RCC 7860 (cell line): ENCODE data around the gene NKX3-2.
"Not testable (repeated sequence)": the region's sequence is repeated elsewhere in the genome, so short reads cannot be mapped to it uniquely, and the experiment has no call there.

Experiments used
- DNase-seq: peaks from one replicate; pipeline ENCODE4 v3.0.0-alpha.2; 2015; ENCODE audit warnings: low spot score
- FAIRE-seq: peaks from 2 replicates; lab custom pipeline; 2012; peaks lifted over from hg19 to GRCh38; lab: Jason Lieb, UNC

NKX3-2 gene

GRCh38 chr4:13543839-13544605 is at the start of gene NKX3-2:
TSS of gene NKX3-2 (minus strand) at chr4:13544508. CDS start at chr4:13544414, 94 bp downstream.
- DNase-seq (no peak), FAIRE-seq (no peak)

DNA sequence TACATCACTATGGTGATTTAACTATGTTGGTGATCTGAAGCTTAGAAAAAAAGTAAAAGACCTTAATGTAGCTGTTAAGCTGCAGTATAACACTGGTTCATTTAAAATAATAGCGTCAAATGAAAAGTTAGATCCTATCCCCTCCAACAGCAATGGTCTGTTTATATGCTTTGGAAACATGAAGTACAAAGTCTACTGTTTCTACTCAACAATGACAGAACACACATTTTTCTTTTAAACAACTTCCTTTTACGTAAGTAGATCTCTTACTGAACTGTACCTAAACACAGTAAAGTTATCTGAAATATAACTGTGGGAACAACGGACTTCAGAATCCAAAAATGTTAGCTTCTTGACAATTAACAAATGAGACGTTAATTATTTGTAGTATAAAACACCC is 47.9 kb upstream of the NKX3-2 start:
- FAIRE-seq (no peak), DNase-seq (no peak)

- FAIRE-seq: no peak
- no peak for DNase-seq
Measured at GRCh38 chr4:13590766-13591165, 46.5 kb upstream of the NKX3-2 start.

DNA sequence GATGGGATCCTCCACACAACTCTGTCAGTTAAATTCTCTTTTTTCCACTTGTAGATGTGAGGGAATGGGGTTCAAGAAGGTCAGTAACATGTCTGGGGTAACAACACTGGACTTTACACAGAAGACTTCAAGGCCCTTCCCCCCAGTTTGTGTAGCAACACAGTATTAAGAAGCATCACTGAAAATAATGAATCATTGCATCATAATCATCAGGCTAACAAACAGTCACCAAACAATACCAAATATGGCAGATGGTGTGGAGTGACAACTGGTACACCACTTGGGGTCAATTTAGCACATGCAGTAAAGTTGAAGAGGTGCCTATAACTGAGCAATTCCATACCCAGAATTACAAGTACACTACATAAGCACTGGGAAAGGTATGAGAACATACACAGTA is 44.6 kb upstream of the NKX3-2 start:
- FAIRE-seq: no peak
- no peak for DNase-seq

DNA sequence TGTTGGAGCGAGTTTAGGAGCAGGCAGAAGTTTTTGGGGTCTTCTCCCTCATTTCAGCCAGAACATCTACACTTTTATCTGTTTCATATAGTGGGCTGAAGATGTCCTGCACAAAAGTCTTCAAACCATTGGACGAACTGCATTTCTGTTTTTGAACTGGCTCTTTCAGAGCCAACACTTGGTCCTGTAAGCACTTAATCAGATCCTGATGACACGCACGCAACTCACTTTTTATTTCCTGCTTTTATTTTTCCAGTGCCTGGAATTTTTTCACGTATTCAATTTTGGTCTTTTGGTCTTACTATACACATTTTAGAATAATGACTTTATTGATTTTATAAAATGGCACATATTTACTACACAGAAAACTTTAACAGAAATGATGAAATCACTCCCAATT is 40.2 kb upstream of the NKX3-2 start:
- no peak for DNase-seq
- FAIRE-seq: no peak

- FAIRE-seq (no peak), DNase-seq (no peak)
Measured at GRCh38 chr4:13580036-13580435, 35.7 kb upstream of the NKX3-2 start.

DNA sequence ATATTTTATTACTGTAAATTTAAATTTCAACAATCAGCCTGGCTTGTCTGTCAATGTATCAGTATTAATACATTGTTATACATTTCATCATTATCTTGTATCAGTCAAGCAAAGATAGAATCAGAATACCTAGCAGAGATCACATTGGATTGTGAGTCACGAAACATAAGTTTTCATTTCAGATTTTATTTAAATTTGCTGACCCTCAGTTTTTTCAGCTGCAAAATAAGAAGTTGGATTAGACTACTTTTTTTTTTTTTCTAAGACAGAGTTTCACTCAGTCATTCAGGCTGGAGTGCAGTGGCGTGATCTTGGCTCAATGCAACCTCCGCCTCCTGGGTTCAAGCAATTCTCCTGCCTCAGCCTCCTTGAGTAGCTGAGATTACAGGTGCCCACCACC is 33.4 kb upstream of the NKX3-2 start:
- DNase-seq (no peak), FAIRE-seq (no peak)

DNA sequence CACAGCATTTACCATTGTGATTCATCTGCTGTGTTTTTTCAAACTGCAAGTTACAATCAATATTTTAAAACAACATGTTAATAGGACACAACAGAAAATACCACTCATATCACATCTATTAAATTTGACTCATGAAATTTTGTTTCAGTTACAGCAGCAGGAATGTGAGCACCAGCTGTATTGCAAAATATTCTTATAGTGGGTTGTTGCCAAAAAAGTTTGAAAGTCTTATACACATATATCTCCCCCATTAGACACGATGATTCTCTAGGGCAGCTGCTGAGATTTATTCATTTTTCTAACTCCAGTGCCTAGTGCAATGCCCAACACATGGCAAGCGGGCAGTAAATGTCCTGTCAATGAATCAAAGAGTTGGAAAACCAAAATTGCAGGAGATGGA is 26.6 kb upstream of the NKX3-2 start:
- FAIRE-seq (no peak), DNase-seq (no peak)

DNA sequence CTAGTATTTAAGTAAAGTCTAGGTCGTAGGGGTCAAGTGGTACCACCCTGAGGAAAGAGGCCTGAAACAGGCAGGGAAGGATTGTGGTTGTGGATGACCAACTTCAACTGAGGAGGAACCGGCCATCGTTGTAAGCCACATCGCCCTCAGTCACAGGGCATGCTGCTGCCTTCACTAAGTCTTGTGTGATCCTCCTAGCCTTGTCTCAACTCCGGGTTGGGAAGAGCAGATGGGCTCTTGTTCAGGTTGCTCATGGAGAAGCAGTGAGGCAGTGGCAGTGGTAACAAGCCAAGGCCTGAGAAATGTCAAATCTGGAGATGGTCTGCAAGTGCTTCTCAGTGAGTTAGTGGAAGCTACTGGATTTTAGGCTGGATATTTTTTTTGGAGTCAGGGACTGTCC is 22.8 kb upstream of the NKX3-2 start:
- DNase-seq (no peak), FAIRE-seq (no peak)

DNA sequence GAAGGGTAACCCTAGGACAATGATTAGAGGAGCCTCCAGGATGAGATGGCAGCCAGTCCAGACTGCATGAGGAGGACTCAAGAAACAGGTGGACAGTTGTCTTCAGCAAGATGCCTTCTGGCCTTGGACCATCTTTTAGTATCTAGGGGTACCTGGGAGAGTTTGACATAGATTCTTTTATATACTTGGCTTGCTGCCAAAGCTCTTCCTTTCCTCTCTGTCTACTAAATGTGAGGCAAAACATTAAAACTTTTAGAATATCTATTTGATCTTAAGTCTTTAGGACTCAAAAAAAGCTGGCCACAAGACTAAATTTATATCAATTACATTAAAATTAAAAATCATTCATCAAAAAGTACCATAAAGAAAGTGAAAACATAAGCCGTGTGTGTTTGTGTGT is 18.6 kb upstream of the NKX3-2 start:
- DNase-seq (no peak), FAIRE-seq (no peak)

DNA sequence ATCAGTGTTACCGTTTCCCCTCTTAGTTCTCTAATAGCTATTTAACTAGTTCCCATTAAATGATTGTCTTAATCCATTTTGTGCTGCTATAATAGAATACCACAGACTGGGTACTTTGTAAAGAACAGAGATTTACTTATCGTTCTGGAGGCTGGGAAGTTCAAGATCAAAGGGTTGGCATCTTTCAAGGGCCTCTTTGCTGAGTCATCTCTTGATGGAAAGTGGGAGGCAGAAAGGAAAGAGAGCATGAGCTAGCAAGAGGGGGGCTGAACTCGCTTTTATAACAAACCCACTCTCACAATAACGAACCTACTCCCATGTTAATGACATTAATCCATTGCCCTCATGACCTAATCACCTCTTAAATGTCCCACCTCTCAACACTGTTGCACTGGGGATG is 17.4 kb upstream of the NKX3-2 start:
- no peak for FAIRE-seq

DNA sequence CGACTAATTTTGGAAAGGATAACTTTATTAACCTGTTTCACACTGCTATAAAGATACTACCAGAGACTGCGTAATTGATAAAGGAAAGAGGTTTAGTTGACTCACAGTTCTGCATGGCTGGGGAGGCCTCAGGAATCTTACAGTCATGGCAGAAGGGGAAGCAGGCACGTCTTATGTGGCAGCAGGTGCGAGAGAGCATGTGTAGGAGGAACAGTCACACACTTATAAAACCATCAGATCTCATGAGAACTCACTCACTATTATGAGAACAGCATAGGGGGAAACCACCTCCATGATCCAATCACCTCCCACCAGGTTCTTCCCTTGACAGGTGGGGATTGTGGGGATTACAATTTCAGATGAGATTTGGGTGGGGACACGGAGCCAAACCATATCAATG is 15.8 kb upstream of the NKX3-2 start:
- FAIRE-seq: not testable (repeated sequence)
- peak; percentile 31 for DNase-seq

More for the DNA sequence above, 17.4 kb upstream of the NKX3-2 start:
- no peak for DNase-seq

DNA sequence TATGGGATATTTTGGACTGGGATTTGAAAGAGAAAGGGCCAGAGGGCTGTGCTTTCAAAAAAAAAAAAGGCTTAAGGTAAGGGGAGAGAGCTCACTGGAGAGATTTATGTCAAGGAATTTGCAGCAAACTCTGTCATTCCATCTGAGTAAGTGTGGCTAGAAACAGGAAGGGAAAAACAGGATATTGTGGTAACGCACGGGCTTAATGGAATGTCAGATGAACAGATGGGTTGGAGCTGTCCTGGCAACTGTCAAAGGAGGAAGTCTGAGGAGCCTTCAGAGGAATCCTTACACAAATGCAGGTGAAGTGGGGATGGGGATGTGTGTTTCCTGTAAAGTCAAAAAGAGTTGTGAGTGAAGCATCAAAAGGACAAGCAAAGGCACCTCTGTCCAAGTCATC is 15.1 kb upstream of the NKX3-2 start:
- peak; percentile 68 for FAIRE-seq
- peak; percentile 82 for DNase-seq

DNA sequence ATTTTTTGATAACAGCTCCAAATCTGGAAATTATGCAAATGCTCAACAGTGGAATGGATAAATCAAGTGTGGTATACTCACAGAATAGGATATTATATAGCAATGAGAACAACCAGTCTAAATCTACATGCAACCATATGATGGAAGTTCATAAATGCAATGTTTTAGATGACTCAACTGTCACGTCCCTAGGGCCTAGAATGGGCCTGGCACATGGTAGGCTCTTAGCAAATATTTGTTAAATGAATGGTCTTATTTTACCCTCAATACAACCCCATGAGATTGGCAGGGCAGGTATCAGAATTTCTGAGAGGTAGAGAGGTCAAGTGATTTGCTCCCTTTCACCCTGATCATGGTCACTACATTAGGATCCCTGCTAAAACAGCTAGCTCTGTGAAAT is 14.6 kb upstream of the NKX3-2 start:
- no peak for DNase-seq
- no peak for FAIRE-seq

DNA sequence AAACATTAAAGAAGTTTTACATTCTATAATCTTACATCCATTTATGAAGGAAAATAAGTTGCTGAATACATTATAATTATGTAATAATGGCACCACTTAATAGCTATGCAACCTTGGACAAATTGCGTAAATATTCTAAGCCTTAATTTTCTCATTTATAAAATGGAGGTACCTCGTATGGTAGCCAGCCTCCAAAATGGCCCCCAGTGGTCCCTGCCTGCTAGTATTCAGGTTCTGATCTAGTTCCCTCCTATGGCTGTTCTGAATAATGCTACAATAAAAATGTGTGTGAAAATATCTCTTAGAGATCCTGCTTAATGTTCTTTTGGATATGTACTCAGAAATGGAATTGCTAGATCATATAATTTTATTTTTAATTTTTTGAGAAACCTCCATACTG is 11.0 kb upstream of the NKX3-2 start:
- FAIRE-seq: no peak
- no peak for DNase-seq

DNA sequence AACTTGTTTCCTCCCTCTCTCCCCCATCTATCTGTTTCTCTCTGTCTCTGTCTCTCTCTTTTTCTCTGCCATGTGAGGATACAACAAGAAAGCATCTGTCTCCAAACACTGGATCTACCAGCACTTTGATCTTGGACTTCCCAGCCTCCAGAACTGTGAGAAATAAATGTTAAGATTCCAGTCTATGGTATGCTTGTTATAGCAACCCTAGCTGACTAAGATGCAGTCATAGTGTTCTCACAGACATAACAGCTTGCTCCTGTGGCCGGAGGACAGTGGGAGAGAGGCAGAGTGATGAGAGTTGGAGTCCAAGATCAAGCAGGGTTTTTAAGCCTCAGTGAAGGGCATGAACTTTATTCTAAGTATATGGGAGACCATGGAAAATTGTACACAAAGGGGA is 8.8 kb upstream of the NKX3-2 start:
- FAIRE-seq (no peak), DNase-seq (no peak)

DNA sequence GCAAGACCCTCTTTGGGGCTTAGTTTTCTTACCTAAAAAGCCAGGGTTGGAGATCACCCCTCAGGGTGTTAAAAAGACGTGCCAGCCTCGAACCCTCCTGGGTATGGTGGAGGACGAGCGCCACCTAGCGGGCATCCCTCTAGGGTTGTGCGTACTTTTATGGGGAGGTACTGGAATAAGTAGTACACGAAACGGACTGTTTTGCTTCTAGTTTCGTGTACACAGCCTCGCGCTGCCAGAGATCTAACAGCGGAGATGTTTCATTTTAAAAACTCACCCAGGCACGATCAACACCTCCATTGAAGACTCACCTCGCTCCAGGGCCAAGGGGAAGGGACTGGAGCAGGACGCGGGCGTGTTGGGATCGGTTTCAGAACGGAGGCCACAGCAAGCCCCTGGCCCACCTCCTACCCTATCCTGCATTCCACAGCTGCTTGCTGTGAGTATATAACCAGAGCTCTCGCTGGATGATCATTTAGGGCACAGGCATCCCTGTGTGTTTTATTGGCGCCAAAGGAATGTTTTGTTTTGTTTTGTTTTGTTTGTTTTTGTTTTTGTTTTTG is 4.8 kb upstream of the NKX3-2 start:
- FAIRE-seq (no peak), DNase-seq (peak; percentile 47)

DNA sequence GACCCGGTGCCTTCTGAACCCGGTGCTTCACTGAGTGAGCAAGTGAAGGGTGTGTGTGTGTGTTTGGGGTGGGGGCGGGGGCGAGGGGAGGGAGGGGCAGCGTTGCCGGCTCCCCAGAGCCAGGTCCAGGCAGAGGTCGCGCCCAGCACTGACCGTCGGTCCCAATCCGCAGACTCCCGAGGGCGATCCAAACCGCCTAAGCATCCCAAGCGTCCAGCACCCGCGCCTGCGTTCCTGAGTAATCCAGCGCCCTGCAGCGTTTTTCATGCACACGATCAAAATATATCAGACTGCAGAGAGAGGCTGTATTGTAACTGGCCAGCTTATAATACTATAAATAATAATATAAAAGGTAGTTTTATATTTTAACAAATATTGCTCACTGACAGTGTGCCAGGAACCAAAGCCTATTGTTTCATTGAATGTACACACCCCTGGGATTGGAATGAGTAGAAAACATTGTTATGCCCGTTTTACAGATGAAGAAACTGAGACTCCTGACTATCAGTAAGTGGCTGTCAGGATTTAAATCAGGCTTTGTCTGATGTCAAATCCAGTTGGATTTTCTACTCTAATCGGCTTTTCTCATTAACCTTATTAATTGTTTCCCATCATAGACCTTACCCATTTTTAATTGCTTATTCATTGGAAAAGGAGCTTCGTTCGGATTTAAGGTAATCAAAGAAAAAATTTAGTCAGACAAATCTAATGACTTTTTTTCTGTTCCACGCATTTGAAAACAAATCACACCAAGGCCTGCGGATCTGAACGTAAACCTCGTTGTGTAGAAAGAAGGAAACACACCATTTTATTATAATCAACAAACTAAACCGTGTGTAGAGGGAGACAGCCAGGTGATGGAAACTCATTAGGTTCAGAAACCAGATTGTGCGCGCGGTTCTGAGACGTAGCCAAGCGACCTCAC is 4.0 kb upstream of the NKX3-2 start:
- no peak for FAIRE-seq
- no peak for DNase-seq

DNA sequence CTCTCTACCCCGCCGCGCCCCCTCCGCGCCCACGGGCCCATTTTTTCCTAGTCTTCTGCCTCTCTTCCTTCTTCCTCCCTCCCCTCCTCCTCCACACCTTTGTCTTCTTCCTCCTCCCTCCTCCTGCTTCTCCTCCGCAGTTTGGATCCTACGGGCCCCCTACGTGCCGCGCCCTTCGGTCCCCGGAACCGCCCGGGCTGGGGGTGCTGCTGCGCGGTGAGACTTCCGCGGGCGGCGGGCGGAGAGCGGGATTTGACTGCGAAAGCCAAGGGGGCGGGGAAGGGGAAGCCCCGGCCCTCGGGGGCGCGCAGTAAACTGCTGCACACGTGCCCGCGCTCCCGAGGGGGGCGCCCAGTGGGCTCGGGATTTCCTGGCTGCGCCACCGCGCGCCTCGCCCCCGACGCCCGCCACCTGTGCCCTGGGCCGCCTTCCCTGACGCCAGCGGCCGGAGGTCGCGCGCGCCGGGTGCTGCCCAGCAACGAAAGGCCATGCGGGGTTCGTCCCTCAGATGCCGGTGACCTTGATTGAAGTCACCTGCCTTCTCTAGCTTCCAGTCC is 3.3 kb upstream of the NKX3-2 start:
- DNase-seq: no peak

DNA sequence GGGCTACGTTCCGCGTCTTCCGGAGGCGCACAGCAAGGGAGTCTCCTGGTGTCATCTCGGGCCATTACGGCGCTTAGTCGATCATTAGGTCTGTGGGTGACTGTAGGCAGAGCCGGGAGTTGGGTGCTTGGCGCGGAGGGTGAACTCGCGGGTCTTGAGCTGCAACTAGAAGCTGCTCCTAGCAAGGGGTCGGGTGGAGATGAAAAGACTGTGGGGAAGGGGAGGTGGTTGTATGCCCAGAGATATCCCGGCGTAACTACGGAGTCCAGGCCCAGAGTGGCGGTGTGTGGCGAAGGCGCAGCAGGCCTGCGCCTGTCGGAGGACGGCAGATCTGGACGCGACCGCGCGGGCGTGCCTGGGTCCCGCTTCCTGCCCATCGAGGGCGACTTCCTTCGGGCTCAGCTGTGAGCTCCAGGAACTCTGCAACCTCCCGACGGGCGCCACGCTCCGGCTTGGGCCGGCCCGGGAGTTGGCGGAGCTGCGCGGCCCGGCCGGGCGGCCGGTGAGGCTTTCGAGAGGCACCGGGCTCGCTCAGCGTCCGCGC is 2.7 kb upstream of the NKX3-2 start:
- FAIRE-seq (no peak), DNase-seq (no peak)

More for the DNA sequence above, 3.3 kb upstream of the NKX3-2 start:
- no peak for FAIRE-seq
